Neural crest cell (in vitro differentiated cells): Measurements from ENCODE around the gene SLC35G2. TPM values are rescaled to one million over a fixed set of nuclear protein-coding genes. Genes with fewer than 3 reads are reported as not detected.

Experiments used
- DNase-seq: peaks from one replicate; pipeline ENCODE4 v3.0.0; 2021; ENCODE audit warnings: low read depth, mixed read lengths, low spot score
- H3K27ac Mint-ChIP-seq: one replicate; pipeline ENCODE4 v1.8.0; 2021; ENCODE audit warnings: mild to moderate bottlenecking, mixed read lengths; ENCODE audit not compliant: unreplicated experiment
- H3K27me3 Mint-ChIP-seq: 2 replicates; pipeline ENCODE4 v1.8.0; 2021; ENCODE audit warnings: low read depth, mild to moderate bottlenecking, mixed read lengths
- H3K36me3 Mint-ChIP-seq: 2 replicates; pipeline ENCODE4 v1.8.0; 2021; ENCODE audit warnings: low read depth, mild to moderate bottlenecking, mixed read lengths
- H3K4me1 Mint-ChIP-seq: 2 replicates; pipeline ENCODE4 v1.8.0; 2021; ENCODE audit warnings: mixed read lengths
- H3K4me3 Mint-ChIP-seq: one replicate; pipeline ENCODE4 v1.8.0; 2021; ENCODE audit warnings: mild to moderate bottlenecking, mixed read lengths
- H3K9me3 Mint-ChIP-seq: 2 replicates; pipeline ENCODE4 v1.8.0; 2021; ENCODE audit warnings: mixed read lengths
- CTCF ChIP-seq: fragments of 200-600 bp; sonication (generic); conservative IDR thresholded peaks from 2 replicates; pipeline ENCODE4 v1.5.0; 2021; ENCODE audit warnings: antibody characterized with exemption, mild to moderate bottlenecking
- total RNA-seq: library from RNA; stranded (reverse); gene quantifications from 2 replicates; pipeline ENCODE4 v1.2.1, GENCODE V29; 2021

The SLC35G2 gene
- total RNA-seq, 1 donor from 2014 or later: 6.0 TPM

- H3K27me3 Mint-ChIP-seq: no peaks in the 10 kb centered on the region
- peak; percentile 16 for DNase-seq
- peaks cover 3% of the 10 kb centered on the region for H3K36me3 Mint-ChIP-seq
- no peak for TF ChIP-seq CTCF
- no peaks in the 10 kb centered on the region for H3K9me3 Mint-ChIP-seq
- peak overlapping the region; percentile 54 for H3K27ac Mint-ChIP-seq
- peak overlapping the region; percentile 24 for H3K4me3 Mint-ChIP-seq
- peaks cover 24% of the 10 kb centered on the region for H3K4me1 Mint-ChIP-seq
These were observed 16.4 kb upstream of the SLC35G2 start for GRCh38 chr3:136802481-136802996.

- H3K4me3 Mint-ChIP-seq: no peak overlapping the region
- no peaks in the 10 kb centered on the region for H3K27me3 Mint-ChIP-seq
- DNase-seq: no peak
- H3K9me3 Mint-ChIP-seq: no peaks in the 10 kb centered on the region
- H3K27ac Mint-ChIP-seq: no peak overlapping the region
- H3K4me1 Mint-ChIP-seq: peaks cover 24% of the 10 kb centered on the region
- no peak for TF ChIP-seq CTCF
- no peaks in the 10 kb centered on the region for H3K36me3 Mint-ChIP-seq
These were observed 14.8 kb upstream of the SLC35G2 start for GRCh38 chr3:136804141-136804540.

GRCh38 chr3:136804813-136805212 is 14.1 kb upstream of the SLC35G2 start:
- H3K4me3 Mint-ChIP-seq: no peak overlapping the region
- peaks cover 24% of the 10 kb centered on the region for H3K4me1 Mint-ChIP-seq
- no peaks in the 10 kb centered on the region for H3K9me3 Mint-ChIP-seq
- no peaks in the 10 kb centered on the region for H3K27me3 Mint-ChIP-seq
- no peaks in the 10 kb centered on the region for H3K36me3 Mint-ChIP-seq
- no peak overlapping the region for H3K27ac Mint-ChIP-seq
- DNase-seq: no peak
- TF ChIP-seq CTCF: no peak

- peaks cover 24% of the 10 kb centered on the region for H3K4me1 Mint-ChIP-seq
- no peak for TF ChIP-seq CTCF
- no peak for DNase-seq
- H3K27ac Mint-ChIP-seq: no peak overlapping the region
- H3K9me3 Mint-ChIP-seq: no peaks in the 10 kb centered on the region
- no peak overlapping the region for H3K4me3 Mint-ChIP-seq
- H3K36me3 Mint-ChIP-seq: no peaks in the 10 kb centered on the region
- no peaks in the 10 kb centered on the region for H3K27me3 Mint-ChIP-seq
These were observed 13.1 kb upstream of the SLC35G2 start for GRCh38 chr3:136805795-136806194.

- H3K27me3 Mint-ChIP-seq: no peaks in the 10 kb centered on the region
- peaks cover 1% of the 10 kb centered on the region for H3K4me1 Mint-ChIP-seq
- H3K4me3 Mint-ChIP-seq: no peak overlapping the region
- H3K36me3 Mint-ChIP-seq: no peaks in the 10 kb centered on the region
- H3K27ac Mint-ChIP-seq: no peak overlapping the region
- TF ChIP-seq CTCF: no peak
- no peak for DNase-seq
- H3K9me3 Mint-ChIP-seq: no peaks in the 10 kb centered on the region
These were observed 7.2 kb upstream of the SLC35G2 start for GRCh38 chr3:136811701-136812100.

- Mint-ChIP-seq H3K9me3 (no peaks in the 10 kb centered on the region), H3K27me3 (no peaks in the 10 kb centered on the region), H3K4me1 (peaks cover 35% of the 10 kb centered on the region), H3K36me3 (peaks cover under 1% of the 10 kb centered on the region), H3K27ac (no peak overlapping the region), H3K4me3 (peak overlapping the region; percentile 97)
- DNase-seq: no peak
- no peak for TF ChIP-seq CTCF
These were observed 1.5 kb upstream of the SLC35G2 start for GRCh38 chr3:136817448-136817847.
